ENCODE data around the gene DUSP12.

DNA sequence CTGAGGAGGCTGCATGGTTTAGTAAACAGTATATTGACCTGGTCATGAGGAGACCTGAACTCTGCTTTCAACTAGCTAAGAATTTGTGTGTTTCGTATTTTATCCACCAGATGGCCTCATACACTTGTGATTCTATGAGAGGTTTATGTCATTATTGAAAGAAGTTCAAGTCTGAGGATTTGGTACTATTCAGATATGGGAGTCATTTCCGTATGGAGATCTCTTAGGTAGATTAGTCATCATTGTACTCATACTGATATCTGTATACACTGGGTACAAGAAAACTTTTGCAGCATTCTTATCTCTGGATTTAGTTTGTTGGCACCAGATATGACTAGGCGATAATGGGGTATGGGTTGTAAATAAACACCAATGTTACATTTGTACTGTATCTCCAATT is 43.2 kb downstream of the DUSP12 start:
- TF ChIP-seq, protein P1, sequence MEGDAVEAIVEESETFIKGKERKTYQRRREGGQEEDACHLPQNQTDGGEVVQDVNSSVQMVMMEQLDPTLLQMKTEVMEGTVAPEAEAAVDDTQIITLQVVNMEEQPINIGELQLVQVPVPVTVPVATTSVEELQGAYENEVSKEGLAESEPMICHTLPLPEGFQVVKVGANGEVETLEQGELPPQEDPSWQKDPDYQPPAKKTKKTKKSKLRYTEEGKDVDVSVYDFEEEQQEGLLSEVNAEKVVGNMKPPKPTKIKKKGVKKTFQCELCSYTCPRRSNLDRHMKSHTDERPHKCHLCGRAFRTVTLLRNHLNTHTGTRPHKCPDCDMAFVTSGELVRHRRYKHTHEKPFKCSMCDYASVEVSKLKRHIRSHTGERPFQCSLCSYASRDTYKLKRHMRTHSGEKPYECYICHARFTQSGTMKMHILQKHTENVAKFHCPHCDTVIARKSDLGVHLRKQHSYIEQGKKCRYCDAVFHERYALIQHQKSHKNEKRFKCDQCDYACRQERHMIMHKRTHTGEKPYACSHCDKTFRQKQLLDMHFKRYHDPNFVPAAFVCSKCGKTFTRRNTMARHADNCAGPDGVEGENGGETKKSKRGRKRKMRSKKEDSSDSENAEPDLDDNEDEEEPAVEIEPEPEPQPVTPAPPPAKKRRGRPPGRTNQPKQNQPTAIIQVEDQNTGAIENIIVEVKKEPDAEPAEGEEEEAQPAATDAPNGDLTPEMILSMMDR (IDR thresholded peaks at IDR 0.05 in 2 of 3, conservative IDR thresholded peaks at IDR 0.05 in 1 of 3; ENCODE audit: insufficient read depth in 2 of 3, low read depth in 1 of 3, low read length in 3 of 3) = peak in 2 of 3 experiments; percentile 46 to 67; a peak in 4 of 6 replicates
- TF ChIP-seq, protein P2, sequence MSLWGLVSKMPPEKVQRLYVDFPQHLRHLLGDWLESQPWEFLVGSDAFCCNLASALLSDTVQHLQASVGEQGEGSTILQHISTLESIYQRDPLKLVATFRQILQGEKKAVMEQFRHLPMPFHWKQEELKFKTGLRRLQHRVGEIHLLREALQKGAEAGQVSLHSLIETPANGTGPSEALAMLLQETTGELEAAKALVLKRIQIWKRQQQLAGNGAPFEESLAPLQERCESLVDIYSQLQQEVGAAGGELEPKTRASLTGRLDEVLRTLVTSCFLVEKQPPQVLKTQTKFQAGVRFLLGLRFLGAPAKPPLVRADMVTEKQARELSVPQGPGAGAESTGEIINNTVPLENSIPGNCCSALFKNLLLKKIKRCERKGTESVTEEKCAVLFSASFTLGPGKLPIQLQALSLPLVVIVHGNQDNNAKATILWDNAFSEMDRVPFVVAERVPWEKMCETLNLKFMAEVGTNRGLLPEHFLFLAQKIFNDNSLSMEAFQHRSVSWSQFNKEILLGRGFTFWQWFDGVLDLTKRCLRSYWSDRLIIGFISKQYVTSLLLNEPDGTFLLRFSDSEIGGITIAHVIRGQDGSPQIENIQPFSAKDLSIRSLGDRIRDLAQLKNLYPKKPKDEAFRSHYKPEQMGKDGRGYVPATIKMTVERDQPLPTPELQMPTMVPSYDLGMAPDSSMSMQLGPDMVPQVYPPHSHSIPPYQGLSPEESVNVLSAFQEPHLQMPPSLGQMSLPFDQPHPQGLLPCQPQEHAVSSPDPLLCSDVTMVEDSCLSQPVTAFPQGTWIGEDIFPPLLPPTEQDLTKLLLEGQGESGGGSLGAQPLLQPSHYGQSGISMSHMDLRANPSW (CRISPR knock-in tag; IDR thresholded peaks at IDR 0.05) = no peak
- no peak for TF ChIP-seq TAF1 (IDR thresholded peaks at IDR 0.05; ENCODE audit: control insufficient read depth, extremely low read depth, insufficient read depth, low read length, severe bottlenecking)
- no peak for TF ChIP-seq YY1 (IDR thresholded peaks at IDR 0.05; ENCODE audit: borderline replicate concordance in 1 of 3, control insufficient read depth in 1 of 3, extremely low read depth in 1 of 3, insufficient read depth in 3 of 3, insufficient read length in 1 of 3, insufficient replicate concordance in 2 of 3, low read depth in 1 of 3, low read length in 2 of 3)
- no peak for TF ChIP-seq SAFB2 (IDR thresholded peaks at IDR 0.05; ENCODE audit: borderline replicate concordance, low read depth, low read length, severe bottlenecking)
- TF ChIP-seq SIN3A (IDR thresholded peaks at IDR 0.05; ENCODE audit: borderline replicate concordance in 2 of 2, control insufficient read depth in 1 of 2, low read depth in 2 of 2, low read length in 2 of 2) = no peak
- TF ChIP-seq CBX8 (IDR thresholded peaks at IDR 0.05; ENCODE audit: borderline replicate concordance, extremely low read depth, low read depth, low read length, poor library complexity, severe bottlenecking) = no peak
- TF ChIP-seq, protein P3, sequence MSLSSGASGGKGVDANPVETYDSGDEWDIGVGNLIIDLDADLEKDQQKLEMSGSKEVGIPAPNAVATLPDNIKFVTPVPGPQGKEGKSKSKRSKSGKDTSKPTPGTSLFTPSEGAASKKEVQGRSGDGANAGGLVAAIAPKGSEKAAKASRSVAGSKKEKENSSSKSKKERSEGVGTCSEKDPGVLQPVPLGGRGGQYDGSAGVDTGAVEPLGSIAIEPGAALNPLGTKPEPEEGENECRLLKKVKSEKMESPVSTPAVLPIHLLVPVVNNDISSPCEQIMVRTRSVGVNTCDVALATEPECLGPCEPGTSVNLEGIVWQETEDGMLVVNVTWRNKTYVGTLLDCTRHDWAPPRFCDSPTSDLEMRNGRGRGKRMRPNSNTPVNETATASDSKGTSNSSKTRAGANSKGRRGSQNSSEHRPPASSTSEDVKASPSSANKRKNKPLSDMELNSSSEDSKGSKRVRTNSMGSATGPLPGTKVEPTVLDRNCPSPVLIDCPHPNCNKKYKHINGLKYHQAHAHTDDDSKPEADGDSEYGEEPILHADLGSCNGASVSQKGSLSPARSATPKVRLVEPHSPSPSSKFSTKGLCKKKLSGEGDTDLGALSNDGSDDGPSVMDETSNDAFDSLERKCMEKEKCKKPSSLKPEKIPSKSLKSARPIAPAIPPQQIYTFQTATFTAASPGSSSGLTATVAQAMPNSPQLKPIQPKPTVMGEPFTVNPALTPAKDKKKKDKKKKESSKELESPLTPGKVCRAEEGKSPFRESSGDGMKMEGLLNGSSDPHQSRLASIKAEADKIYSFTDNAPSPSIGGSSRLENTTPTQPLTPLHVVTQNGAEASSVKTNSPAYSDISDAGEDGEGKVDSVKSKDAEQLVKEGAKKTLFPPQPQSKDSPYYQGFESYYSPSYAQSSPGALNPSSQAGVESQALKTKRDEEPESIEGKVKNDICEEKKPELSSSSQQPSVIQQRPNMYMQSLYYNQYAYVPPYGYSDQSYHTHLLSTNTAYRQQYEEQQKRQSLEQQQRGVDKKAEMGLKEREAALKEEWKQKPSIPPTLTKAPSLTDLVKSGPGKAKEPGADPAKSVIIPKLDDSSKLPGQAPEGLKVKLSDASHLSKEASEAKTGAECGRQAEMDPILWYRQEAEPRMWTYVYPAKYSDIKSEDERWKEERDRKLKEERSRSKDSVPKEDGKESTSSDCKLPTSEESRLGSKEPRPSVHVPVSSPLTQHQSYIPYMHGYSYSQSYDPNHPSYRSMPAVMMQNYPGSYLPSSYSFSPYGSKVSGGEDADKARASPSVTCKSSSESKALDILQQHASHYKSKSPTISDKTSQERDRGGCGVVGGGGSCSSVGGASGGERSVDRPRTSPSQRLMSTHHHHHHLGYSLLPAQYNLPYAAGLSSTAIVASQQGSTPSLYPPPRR (CRISPR knock-in tag; IDR thresholded peaks at IDR 0.05; ENCODE audit: borderline replicate concordance) = no peak
- TF ChIP-seq ETV1 (tag; conservative IDR thresholded peaks at IDR 0.05; ENCODE audit: low read depth) = no peak
- TF ChIP-seq HDAC2 (IDR thresholded peaks at IDR 0.05) = no peak
- no peak for TF ChIP-seq POLR2A (conservative IDR thresholded peaks at IDR 0.05)
